Posterior cingulate gyrus (tissue), 11 donors: ENCODE results near the gene RHOH.
A peak's percentile ranks its signal among the peaks of the same experiment; 100 is the strongest.
"Not testable (repeated sequence)": the region's sequence is repeated elsewhere in the genome, so short reads cannot be mapped to it uniquely, and the experiment has no call there.

Experiments
- DNase-seq, 10 donors: peaks; one replicate each; pipeline versions ENCODE4 v3.0.0 to v3.0.0-alpha.2; 2020 to 2021; ENCODE audit warnings: mixed read lengths in 3 of 10
- intact Hi-C: fragments of 100-400 bp; cut with DNase I; formaldehyde crosslinking; loops from one replicate; pipeline ENCODE4 v1.15.1; 2023

The RHOH gene

DNA sequence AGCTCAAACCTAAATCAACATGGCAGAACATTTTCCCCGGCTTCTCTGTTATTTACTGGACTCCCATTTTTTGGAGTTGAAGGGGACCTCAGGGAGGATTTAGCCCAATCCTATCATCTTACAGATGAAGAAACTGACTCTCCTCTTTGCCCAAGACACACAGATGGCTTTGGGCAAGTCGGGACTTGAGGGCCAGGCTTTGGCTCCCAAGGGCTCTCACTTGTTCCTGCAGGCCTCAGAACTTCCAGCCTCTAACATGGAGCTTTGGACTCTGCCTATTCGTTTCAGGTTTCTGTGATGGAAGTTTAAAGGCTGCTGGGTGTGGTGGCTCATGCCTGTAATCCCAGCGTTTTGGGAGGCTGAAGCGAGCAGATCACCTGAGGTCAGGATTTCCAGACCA lies 59.5 kb downstream of the RHOH start:
- no peak for DNase-seq
- intact Hi-C loops, result no loop called here

GRCh38 chr4:40256817-40257216 lies 60.0 kb downstream of the RHOH start:
- DNase-seq, result no peak
- intact Hi-C loops, result no loop called here

DNA sequence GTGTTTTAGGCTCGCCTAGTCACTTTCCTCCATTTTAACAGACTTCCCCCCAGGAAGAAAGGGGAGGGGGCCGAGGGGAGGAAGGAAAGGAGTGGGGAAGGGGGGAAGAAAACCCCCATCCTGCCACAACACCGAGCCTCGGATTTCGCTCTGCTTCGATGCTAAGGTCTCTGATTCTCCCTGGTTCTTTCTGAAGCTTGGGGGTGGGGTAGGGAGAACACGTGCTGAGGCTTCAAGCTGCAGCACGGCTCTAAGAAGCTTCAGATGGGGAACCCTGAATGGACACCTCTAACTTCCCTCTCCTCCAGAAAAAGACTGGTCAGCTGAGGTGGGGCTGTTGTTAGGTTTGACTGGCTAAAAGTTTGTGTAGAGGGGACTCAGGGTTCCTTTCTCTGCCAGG lies 61.8 kb downstream of the RHOH start:
- no peak for DNase-seq
- intact Hi-C loops, result no loop called here

GRCh38 chr4:40261231-40262076 lies 64.6 kb downstream of the RHOH start:
- intact Hi-C loops, result no loop called here

DNA sequence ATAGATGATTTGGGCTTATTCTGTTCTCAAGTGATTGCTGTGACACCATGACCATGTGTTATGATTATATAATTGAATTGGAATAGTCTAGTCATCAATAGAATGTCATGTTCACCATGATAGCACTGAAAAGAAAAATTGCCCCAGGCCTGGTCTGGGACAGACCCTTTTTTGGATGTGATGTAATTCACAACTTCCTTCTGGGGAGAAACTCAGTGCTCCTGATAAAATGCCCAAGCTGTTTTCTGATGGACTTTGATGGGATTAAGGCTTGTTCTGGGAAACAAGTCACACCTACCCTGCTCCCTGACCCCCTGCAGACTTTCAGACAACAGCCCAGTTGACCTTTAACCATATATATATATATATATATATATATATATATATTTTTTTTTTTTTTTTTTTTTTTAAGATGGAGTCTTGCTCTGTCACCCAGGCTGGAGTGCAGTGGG lies 65.3 kb downstream of the RHOH start:
- intact Hi-C loops, result no loop called here

More at GRCh38 chr4:40261231-40262076, 64.6 kb downstream of the RHOH start:
- DNase-seq, result no peak

DNA sequence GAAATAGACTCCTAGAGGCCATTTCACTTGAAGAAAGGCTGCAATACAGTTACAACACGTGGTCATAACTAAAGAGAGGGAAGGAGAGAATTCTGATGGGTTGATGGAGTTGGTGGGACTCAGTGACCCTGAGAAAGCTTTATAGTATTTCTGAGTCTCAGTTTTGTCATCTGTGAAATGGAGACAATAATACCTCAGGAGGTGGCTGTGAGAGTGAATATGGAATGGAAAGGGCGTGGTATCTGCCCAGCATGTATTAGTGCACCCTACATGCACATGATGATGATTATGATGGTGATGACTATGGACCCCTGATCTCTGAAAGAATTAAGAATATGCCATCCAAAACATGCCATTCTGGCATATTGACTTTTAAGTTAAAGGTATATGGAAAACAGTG lies 66.0 kb downstream of the RHOH start:
- intact Hi-C loops, result no loop called here
- no peak for DNase-seq

More for the DNA sequence above, 65.3 kb downstream of the RHOH start:
- DNase-seq, result no peak

- DNase-seq, result no peak
- intact Hi-C loops, result no loop called here
Observed at GRCh38 chr4:40264497-40264896, 67.7 kb downstream of the RHOH start.

GRCh38 chr4:40264995-40265909 lies 68.4 kb downstream of the RHOH start:
- intact Hi-C loops, result no loop called here
- DNase-seq, result peak in 2 of 10 donors; percentile 13 to 80

DNA sequence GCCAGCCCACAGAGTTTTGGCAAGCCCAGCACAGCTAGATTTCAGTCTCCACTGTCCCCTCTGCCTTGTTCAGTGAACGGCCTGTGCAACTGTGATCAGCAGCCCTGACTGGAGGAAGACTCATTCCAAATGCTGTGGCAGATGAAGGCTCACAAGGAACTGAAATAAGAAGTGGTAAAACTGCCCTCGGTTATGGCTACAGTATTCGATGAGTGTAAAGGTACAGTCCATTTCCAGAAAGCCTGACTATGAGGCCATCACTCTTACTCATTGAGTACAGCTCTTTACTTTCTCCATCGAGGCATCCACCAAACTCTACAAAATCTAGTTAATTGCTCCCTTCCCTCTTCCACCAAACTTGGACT lies 69.1 kb downstream of the RHOH start:
- DNase-seq, result no peak
- intact Hi-C loops, result no loop called here

- DNase-seq, result no peak
Observed at GRCh38 chr4:40269133-40269532, 72.3 kb downstream of the RHOH start.

DNA sequence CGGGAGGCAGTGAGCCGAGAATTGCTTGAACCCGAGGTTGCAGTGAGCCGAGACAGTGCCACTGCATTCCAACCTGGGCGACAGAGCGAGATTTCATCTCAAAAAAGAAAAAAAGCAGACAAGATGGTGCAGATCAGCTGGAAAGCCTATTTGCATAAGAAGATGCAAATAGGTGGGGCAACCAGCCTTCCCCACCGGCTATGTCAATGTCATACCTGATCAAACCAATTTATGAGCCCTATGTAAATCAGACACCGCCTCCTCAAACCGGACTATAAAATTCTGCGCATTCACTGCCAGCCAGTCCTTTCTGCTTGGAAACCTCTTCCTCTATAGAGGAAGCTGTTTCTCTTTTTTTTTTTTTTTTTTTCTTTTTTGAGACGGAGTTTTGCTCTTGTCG lies 73.8 kb downstream of the RHOH start:
- intact Hi-C loops, result no loop called here
- DNase-seq, result no peak

More at GRCh38 chr4:40269133-40269532, 72.3 kb downstream of the RHOH start:
- intact Hi-C loops, result no loop called here

DNA sequence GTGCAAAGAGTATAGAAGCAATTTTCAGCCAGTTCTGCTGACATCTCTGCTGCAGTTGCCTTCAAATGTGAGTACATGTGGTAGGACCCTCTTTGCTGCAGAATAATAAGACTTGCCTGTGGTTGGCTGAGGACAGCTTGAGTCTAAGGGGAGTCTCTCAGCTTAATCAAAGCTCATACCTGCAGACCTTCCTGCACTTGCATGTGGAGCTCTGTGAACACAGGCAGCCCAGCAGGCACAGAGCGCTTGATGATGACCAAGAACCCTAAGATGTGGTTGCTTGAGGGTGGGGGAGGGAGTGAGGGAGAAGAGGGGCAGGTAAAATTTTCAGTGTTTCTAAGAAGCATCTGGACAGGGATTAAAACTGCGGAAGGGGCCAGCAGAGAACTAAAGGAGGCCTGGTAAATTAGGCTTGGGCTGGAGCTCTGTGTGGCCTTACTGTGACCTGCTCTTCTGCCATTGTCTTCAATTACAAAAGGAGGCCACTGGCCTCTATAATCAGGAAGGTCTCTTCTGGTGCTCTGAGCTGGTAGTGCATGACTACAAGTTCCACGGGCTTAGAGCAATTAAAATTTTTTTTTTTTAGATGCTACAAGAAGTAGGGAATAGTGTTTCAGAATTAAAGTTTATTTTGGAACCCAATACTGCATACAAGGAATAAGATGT lies 78.4 kb downstream of the RHOH start:
- intact Hi-C loops, result no loop called here
- no peak for DNase-seq

DNA sequence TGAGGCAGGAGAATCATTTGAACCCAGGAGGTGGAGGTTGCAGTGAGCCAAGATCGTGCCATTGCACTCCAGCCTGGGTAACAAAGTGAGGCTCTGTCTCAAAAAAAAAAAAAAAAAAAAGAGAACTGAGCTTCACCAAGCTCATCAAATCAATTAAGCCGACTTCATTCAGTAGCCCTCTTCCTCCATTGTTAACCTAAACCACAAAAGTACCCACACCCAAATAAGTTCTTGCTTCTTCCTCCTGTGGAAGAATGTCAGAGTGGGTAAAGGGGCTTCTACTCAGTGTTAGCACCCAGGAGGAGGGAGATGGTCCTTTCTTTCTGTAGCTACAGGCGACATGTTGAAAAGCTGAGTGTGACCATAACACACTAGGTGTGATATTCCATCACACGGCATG lies 79.7 kb downstream of the RHOH start:
- no peak for DNase-seq
- intact Hi-C loops, result no loop called here

DNA sequence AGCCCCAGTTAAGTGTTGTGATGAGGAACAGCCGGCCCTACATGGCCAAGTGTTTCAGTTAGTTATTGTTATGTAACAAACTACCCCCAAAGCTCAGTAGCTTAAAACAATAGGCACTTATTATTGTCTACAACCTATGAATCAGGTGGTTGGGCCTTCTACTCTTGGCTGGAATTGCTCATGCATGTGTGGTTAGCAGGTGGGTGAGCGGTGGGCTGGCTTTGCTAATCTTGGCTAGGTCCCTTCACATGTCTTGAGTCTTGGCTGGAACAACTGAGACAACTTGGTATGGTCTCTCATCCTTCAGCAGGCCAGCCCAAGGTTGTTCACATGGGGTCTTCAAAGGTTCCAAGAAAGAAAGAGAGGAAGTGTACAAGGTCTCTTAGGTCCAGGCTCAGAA lies 83.8 kb downstream of the RHOH start:
- DNase-seq, result no peak
- intact Hi-C loops, result no loop called here

- intact Hi-C loops, result no loop called here
- DNase-seq, result no peak
Observed at GRCh38 chr4:40281099-40281498, 84.3 kb downstream of the RHOH start.

DNA sequence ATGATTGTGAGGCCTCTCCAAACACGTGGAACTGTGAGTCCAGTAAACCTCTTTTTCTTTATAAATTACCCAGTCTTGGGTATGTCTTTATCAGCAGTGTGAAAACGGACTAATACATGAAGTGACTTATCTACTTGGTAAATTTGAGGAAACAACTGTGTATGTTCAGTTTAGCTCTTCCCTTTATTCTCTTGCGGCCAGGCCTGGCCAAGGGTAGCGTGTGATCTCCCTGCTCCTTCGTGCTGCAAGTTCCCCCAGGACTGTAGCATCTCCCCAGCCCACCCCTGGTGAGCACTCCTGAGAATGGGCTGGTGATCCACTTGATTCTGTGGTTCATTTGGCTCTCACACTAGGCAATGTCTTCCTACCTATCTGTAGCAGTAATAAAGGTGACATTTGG lies 85.1 kb downstream of the RHOH start:
- DNase-seq, result no peak
- intact Hi-C loops, result no loop called here

GRCh38 chr4:40282857-40283256 lies 86.0 kb downstream of the RHOH start:
- intact Hi-C loops, DNase-seq: not testable (repeated sequence)

GRCh38 chr4:40283413-40283812 lies 86.6 kb downstream of the RHOH start:
- no peak for DNase-seq
- intact Hi-C loops, result no loop called here

- intact Hi-C loops, result no loop called here
Observed at GRCh38 chr4:40283968-40284367, 87.1 kb downstream of the RHOH start.

GRCh38 chr4:40285692-40286091 lies 88.9 kb downstream of the RHOH start:
- intact Hi-C loops, result no loop called here
- DNase-seq, result no peak

More at GRCh38 chr4:40283968-40284367, 87.1 kb downstream of the RHOH start:
- DNase-seq, result no peak

- intact Hi-C loops, result no loop called here
- DNase-seq, result no peak
Observed at GRCh38 chr4:40288566-40288965, 91.7 kb downstream of the RHOH start.
